GM21717 (cell line): ENCODE data around the gene COX6A1.
"Not testable (repeated sequence)": the region's sequence is repeated elsewhere in the genome, so short reads cannot be mapped to it uniquely, and the experiment has no call there.

ENCODE experiments used
- ATAC-seq: cut with Tn5 transposase; IDR thresholded peaks from one replicate; pipeline ENCODE4 v1.9.1; 2021; ENCODE audit warnings: mild to moderate bottlenecking, moderate library complexity; ENCODE audit not compliant: unreplicated experiment

The COX6A1 gene

GRCh38 chr12:120425797-120426196 lies 12.1 kb upstream of the COX6A1 start:
- no peak for ATAC-seq

- ATAC-seq = no peak
Measured at GRCh38 chr12:120428597-120429229, 9.2 kb upstream of the COX6A1 start.

GRCh38 chr12:120429368-120429767 lies 8.5 kb upstream of the COX6A1 start:
- ATAC-seq = no peak

GRCh38 chr12:120432772-120433525 lies 5.0 kb upstream of the COX6A1 start:
- ATAC-seq = no peak

DNA sequence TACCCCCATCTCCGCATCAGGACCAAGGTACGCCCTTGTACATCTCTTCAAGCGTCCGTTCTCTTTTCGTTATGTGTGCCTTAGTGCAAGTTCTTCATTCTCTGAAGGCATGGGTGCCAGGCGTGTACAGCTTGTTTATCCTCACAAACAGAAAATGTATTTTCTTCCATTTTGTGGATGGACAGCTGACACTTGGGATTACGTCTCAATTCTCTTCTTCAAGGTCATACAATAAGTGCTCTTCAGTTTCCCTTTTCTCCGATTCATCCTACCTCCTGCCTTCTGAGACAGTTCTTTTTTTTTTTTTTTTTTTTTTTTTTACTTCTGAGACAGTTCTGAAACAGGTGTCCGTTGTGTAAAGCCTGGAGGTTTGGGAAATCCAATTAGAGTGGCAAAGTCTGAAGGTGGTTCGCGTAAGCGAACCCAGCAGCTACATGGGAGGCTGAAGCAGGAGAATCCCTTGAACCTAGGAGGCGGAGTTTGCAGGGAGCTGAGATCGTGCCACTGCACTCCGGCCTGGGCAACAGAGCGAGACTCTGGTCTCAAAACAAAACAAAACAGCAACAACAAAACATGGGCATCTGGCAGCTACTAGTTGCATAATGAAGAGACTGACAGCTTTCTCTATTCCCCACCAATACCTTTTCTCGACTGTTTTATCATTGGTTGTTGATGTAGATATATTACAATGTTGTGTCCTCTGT lies 734 bp downstream of the COX6A1 start:
- peak; percentile 7 for ATAC-seq

DNA sequence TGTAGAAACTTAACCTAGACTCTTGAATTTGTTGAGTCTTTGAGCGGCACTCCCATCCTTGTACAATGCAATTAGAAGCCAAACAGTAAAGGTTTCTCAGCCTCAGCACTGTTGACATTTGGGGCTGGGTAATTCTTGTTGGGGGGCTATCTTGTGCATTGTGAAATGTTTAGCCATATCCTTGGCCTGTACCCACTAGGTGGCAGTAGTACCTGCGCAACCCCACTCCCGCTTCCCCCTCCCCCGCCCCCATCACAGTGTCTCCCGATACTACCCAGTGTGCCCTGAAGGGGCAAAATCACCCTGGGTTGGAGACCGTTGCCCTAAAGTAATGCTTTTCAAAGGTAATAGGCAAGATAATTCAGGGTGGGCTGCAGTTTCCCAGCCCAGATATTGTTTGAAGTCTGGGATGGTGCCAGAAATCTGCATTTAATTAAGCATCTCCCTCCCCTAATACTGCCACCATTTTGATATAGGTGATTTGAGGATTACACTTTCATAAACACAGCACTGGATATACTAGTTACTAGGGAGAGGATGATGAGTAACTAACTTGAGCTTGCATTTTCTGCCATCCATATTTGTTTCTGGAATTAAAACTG lies 1.8 kb downstream of the COX6A1 start:
- ATAC-seq = no peak

- no peak for ATAC-seq
Measured at GRCh38 chr12:120444676-120445075, 6.8 kb downstream of the COX6A1 start.

- ATAC-seq = peak; percentile 66
Measured at GRCh38 chr12:120445911-120446843, 8.3 kb downstream of the COX6A1 start, which contains the start of the genes GATC and TRIAP1. TSS of gene GATC (plus strand) at chr12:120446444. CDS start at chr12:120446481, 37 bp downstream. TSS of gene TRIAP1 (minus strand) at chr12:120446384. CDS start at chr12:120446372, 12 bp downstream.

DNA sequence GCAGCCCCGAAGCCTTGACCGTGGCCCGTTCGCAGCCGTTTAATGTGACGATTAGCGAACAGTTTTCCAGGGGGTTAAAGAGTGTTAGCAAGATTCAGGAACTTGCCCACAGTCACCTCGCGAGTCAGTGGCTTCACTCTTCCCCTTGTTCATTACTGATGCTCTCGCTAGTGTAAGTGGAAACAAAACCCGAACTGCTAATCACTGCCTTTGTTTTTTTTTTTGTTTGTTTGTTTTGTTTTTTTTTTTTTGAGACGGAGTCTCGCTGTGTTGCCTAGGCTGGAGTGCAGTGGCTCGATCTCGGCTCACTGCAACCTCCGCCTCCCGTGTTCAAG lies 8.9 kb downstream of the COX6A1 start:
- not testable (repeated sequence) for ATAC-seq

GRCh38 chr12:120447992-120448391 lies 10.1 kb downstream of the COX6A1 start:
- ATAC-seq = no peak

DNA sequence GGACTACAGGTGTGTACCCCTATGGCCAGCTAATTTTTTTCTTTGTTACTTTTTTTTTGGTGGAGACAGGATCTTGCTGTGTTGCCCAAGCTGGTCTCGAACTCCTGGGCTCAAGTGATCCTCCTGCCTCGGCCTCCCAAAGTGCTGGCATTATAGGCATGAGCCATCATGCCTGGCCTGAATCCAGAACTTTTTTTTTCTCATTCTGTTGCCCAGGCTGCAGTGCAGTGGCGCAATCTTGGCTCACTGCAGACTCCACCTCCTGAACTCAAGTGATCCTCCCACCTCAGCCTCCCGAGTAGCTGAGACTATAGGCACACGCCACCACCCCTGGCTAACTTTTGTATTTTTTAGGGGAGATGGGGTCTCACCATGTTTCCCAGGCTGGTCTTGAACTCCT lies 14.6 kb downstream of the COX6A1 start:
- not testable (repeated sequence) for ATAC-seq

- no peak for ATAC-seq
Measured at GRCh38 chr12:120453060-120453750, 15.3 kb downstream of the COX6A1 start.

DNA sequence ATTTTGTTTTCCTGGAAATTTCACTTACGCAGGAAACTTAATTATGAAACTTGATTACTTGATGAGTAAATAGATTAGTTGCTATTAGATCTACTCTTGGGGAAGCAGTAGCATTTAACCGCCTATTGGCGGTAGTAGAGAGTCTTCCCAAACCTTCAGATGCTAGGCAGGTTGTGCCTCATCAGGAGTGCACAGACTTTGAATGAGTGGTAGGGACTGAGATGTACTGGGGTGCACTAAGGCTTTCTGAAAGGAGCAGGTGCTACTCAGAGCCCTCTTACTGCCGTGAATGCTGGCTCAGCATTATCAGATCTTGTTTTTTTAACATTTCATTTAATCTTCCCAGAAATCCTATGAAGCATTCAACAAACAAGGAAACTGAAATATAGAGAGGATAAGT lies 16.1 kb downstream of the COX6A1 start:
- ATAC-seq = no peak

DNA sequence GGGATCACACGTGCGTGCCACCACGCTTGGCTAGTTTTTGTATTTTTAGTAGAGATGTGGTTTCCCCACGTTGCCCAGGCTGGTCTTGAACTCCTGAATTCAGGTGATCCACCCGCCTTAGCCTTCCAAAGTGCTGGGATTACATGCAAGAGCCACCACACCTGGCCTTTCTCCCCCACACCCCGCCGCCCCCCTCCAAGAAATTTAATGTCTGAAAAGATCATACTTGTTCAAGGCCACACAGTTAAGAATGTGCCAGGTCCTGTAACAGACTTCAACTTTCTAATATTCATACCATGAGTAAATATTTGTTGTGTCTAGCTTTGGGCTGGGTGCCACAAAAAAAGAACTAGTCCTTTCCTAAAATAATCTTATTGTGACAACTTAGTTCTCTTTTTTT lies 17.4 kb downstream of the COX6A1 start:
- ATAC-seq = no peak

DNA sequence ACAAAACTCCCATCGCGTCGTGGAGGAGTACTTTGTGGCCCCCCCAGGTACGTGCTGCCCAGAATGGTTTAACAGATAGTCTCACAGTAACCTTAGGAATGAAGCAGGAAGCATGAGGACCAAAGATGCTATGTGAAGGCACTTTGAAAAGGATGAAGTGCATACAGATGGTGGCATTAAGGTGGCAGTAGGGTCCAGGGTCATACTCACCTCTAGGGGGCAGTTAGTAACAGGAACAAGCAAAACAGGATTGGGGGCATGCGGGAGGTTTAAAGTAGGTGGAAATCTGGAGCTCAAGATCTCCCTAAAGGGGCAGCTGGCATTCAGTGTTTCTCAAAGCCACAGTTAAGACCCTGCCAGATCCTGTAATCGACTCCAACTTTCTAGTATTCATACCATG lies 19.2 kb downstream of the COX6A1 start:
- ATAC-seq = no peak

DNA sequence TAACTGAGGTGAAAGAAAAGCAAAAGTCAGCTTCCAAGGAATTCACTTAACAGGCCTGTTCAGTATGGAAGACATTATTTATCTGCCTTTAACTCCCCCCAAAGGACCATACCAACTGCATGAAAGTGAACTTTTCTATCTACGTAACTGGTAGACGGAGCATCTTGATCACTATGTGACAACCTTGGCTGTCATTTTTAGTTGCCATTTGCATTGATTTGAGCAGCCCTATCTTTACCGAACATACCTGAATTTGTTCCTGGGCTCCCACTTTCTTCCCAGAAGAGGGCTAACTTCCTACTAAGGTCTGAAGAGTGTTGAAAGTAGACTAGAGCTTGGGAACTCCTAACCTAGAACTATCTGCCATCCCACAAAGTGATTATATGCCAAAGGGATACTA lies 22.2 kb downstream of the COX6A1 start:
- no peak for ATAC-seq

DNA sequence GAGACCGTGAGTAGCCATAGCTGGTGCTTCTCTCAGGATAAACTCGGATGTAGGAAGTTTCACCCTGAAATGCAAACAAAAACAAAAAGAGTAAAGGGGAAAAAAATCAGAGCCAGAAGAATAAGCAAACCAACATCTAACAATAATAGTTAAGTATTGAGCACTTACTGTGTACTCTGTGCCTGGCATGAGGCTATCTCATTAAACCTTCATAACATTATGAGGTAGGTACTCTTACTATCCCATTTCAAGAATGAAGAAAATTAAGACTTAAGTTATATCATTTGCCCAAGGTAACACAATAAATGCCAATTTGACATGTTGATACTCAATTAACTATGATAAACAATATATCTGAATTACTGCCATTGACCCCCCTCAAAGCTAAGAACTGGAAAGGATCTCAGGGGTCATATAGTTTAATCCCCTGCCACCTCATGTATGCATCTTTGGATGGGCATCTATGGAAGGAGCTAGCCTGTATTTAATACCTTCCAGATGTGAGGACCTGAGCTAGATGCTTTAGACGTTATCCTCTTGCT lies 24.3 kb downstream of the COX6A1 start:
- ATAC-seq = no peak

DNA sequence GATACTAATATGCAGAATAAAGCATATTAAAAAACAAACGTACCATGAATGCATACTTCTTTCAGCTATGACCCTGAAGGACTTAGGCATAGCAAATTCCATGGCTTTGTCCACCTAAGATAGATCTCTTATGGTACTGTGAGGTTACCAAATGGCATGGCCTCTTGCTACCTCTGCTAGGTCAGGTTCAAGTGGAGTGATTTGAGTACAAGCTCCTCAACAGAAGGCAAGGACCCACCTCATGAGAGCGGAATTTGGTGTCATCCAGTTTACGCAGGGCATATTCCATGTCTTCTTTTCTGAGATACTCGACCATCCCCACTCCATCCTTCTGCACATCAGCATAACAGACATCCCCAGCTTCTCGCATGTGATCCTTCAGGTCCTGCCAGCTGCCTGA lies 25.8 kb downstream of the COX6A1 start:
- ATAC-seq = no peak

DNA sequence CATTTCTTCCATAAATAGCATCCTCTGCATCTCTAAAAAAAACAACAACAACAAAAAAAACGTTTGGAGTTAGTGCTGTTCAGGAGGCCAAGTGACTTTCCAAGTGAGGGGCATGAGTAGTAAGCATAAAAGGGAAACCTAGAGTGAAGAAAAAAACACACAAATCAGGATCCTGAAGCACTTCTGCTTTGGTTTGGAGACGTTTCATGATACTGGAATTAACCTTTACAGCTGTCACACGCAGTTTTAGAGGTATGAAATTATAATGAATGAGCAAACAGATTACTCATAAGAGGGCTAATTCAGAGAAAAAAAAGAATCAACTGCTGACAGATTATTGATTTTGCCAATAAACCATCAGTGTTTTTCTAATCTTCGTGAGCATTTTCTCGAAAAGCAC lies 27.8 kb downstream of the COX6A1 start:
- no peak for ATAC-seq
